NCI-H1436 treated with DMSO at 0.1 percent for 48 hours (cell line): ENCODE measurements around the gene GSTM4.

Source experiments
- DNase-seq: peaks from one replicate; lab custom pipeline; 2025; lab: John Stamatoyannopoulos, UW

GSTM4 gene

GRCh38 chr1:109625176-109625575, 30.7 kb upstream of the GSTM4 start:
- DNase-seq, result no peak

- no peak for DNase-seq
These were observed 30.0 kb upstream of the GSTM4 start for GRCh38 chr1:109625601-109626560.

- no peak for DNase-seq
These were observed 29.1 kb upstream of the GSTM4 start for GRCh38 chr1:109626682-109627408.

GRCh38 chr1:109627692-109628399, 28.1 kb upstream of the GSTM4 start:
- DNase-seq, result no peak

- DNase-seq, result no peak
These were observed 27.2 kb upstream of the GSTM4 start for GRCh38 chr1:109628540-109629321.

GRCh38 chr1:109629372-109630030, 26.4 kb upstream of the GSTM4 start:
- DNase-seq, result no peak

- no peak for DNase-seq
These were observed 25.6 kb upstream of the GSTM4 start for GRCh38 chr1:109630081-109630897.

- DNase-seq, result no peak
These were observed 24.9 kb upstream of the GSTM4 start for GRCh38 chr1:109630898-109631512.

GRCh38 chr1:109631513-109632505, 24.1 kb upstream of the GSTM4 start:
- DNase-seq, result no peak

GRCh38 chr1:109632671-109633346, 23.1 kb upstream of the GSTM4 start:
- DNase-seq, result peak; percentile 54

- DNase-seq, result no peak
These were observed 21.6 kb upstream of the GSTM4 start for GRCh38 chr1:109634292-109634691.

- DNase-seq, result no peak
These were observed 20.8 kb upstream of the GSTM4 start for GRCh38 chr1:109634771-109635750.

GRCh38 chr1:109635862-109636200, 20.1 kb upstream of the GSTM4 start:
- no peak for DNase-seq

- no peak for DNase-seq
These were observed 19.5 kb upstream of the GSTM4 start for GRCh38 chr1:109636201-109636952.

GRCh38 chr1:109637446-109637845, 18.5 kb upstream of the GSTM4 start:
- no peak for DNase-seq
